ENCODE measurements around the gene ARHGEF37. TPM values are rescaled to one million over a fixed set of nuclear protein-coding genes. Genes with fewer than 3 reads are reported as not detected.

The ARHGEF37 gene
- total RNA-seq (2022; extraction: Qiagen RNA extraction; ENCODE audit: low read depth) = 0.65 to 0.84 TPM (median 0.83 TPM) in 5 replicates

DNA sequence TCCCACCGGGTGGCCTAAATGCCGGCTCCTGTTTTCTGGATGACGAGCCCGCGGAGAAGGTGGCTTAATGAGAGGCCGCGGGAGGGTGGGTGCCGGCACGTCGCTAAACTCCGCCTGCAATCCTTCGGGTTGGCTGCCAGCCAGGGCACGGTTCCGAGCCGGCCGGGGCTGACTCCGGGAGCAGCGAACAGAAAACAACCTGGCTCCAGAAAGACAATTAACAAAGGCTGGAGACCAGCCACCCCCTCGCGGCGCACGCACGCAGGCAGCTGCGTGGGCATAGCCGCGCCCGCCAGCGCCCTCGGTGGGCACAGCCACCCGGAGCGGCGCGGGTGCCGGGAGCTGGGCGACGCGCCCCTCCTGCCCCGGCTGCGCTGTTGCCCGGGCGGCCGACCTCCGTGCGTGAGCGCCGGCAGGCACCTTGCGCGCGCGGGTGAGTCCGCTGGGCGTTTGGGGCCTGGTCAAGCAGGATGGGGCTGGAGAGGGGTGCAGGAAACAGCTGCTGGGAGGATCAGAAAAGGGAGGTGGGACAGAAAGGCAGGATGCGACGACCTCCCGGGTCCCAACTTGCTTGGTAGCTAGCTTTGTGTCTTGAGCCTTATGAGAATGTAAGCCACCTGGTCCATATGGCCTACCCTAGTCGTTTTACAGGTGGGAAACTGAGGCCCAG lies at the start of gene ARHGEF37:
TSS of gene ARHGEF37 (plus strand) at position 307 of the 670 bp plus-strand sequence. CDS start 16,272 bp downstream, outside the sequence.

DNA sequence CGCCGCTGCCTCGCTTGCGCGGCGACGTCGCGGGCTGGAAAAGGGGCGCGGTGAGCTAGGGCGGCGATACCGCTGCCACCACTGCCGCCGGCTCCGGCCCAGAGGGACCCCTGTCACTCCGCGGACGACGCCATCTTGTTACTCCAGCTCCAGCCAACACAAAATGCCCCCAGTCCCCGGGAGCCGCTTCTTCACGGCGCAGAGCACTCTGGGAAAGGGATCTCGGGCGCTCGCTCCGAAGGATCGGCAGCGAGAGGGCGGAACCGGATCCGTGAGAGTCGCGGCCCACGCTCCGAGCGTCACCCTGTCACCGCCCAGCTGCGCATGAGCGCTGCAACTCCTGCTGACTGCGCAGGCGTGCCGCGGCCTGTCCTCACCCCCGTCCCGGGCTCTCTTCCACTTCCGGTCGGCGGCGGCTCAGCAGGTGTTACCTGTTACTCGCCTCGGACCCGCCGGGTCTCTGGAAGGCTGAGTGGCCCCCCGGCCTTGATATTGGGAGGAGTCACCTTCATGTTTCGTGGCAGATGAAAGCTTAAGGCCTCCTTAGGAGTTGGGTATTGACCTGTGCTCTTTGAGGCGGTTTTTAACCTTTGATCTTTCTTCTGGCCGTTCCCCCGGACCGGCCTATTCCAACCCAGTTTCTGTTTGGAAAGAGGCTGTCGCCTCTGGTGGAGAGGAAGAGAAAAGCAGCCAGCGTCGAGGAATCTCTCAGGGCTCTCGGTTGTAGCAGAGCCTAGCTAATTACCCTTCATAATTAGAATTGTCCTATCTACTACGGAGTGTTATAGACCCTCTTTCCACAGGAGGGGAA lies 29.9 kb upstream of the ARHGEF37 start, which contains the start of gene CSNK1A1:
TSS of gene CSNK1A1 (minus strand) at position 213 of the 811 bp plus-strand sequence. CDS start 475 bp downstream, outside the sequence.

Other genes starting within 250 kb of the ARHGEF37 start
- gene GRPEL2, start 236.0 kb upstream of the ARHGEF37 start, total RNA-seq (2022; extraction: Qiagen RNA extraction; ENCODE audit: low read depth) = 6.6 to 8.3 TPM (median 7.7 TPM) in 5 replicates
- gene PCYOX1L, start 223.5 kb upstream of the ARHGEF37 start, total RNA-seq (2022; extraction: Qiagen RNA extraction; ENCODE audit: low read depth) = 2.4 to 3.0 TPM (median 2.5 TPM) in 5 replicates
- gene IL17B, start 202.2 kb upstream of the ARHGEF37 start, total RNA-seq (2022; extraction: Qiagen RNA extraction; ENCODE audit: low read depth) = not detected in 5 replicates
- gene CSNK1A1, start 30.1 kb upstream of the ARHGEF37 start, total RNA-seq (2022; extraction: Qiagen RNA extraction; ENCODE audit: low read depth) = 123 to 138 TPM (median 127 TPM) in 5 replicates
- 2.6 to 3.2 TPM (median 3.0 TPM) in 5 replicates for gene PPARGC1B, start 148.8 kb downstream of the ARHGEF37 start, total RNA-seq (2022; extraction: Qiagen RNA extraction; ENCODE audit: low read depth)